ENCODE data around the gene HSD17B12. TPM values are rescaled to one million over a fixed set of nuclear protein-coding genes. Genes with fewer than 3 reads are reported as not detected.

HSD17B12 gene
- total and polyA plus RNA-seq, 2 donors (not counting 3 experiments of a cell fraction or from before 2014, with no cell fraction given), result 41.5 to 96.5 TPM

DNA sequence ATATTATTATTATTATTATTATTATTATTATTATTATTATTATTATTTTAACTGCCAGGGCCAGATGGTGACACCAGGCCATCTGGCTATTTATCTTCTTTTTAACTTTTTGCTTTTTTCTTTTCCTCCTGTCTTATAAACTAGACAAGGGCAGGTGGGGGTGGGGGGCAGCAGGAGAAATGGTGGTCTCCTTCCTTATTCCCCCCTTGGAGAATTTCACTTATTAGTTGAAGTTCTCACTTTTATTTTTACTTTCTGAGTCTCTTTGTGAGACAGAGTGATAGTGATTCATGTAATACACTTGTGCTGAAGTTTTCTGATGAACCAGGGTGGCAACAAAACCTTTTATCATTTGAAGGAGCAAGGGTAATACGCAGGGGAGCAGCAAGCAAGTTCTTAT, 103.8 kb downstream of the HSD17B12 start:
- H4K20me1 ChIP-seq (replicated peaks; ENCODE audit: control insufficient read depth, extremely low read depth, insufficient read depth, low read length), result no peaks in the 10 kb centered on the region
- H2AFZ ChIP-seq (ENCODE audit: low read depth, low read length), result no peak overlapping the region
- H3K27me3 ChIP-seq (ENCODE audit: control insufficient read depth in 2 of 2, insufficient read depth in 2 of 2, low read length in 2 of 2), result no peaks in the 10 kb centered on the region
- no peaks in the 10 kb centered on the region for H3K9me3 ChIP-seq (replicated peaks; ENCODE audit: control insufficient read depth, insufficient read depth, low read length)
- no peaks in the 10 kb centered on the region for H3K9me1 ChIP-seq (replicated peaks; ENCODE audit: control insufficient read depth, extremely low read depth, insufficient read depth, low read length)
- FAIRE-seq (no peak), DNase-seq (ENCODE audit: low read depth, low spot score) (no peak)
- dilution Hi-C loops (cut with MboI; ENCODE audit: extremely low pct_ligation_motif_present, low sequenced_read_pairs) (no loop called here), intact Hi-C loops (cut with micrococcal nuclease) (no loop called here)
- POLR2A ChIA-PET, result no interaction called here
- no peaks in the 10 kb centered on the region for H3K4me1 ChIP-seq (ENCODE audit: control insufficient read depth, extremely low read depth, insufficient read depth, low read length)
- no peak overlapping the region for H3K4me2 ChIP-seq (ENCODE audit: insufficient read depth, low read length)
- H3K36me3 ChIP-seq (ENCODE audit: control insufficient read depth in 2 of 2, extremely low read depth in 1 of 2, insufficient read depth in 2 of 2, low read length in 2 of 2), result no peaks in the 10 kb centered on the region
- CTCF ChIA-PET, result interaction anchor here (0.7 kb wide), 1 partner anchor 13 kb away, joined by 3 read pairs; no protein-coding TSS in a partner anchor
- no peak overlapping the region for H3K4me3 ChIP-seq (replicated peaks in 1 of 3; ENCODE audit: insufficient read depth in 1 of 3, low read depth in 1 of 3, low read length in 3 of 3)
- H3K9ac ChIP-seq (replicated peaks; ENCODE audit: extremely low read depth, insufficient read depth, low read length), result no peak overlapping the region
- H3K27ac ChIP-seq (ENCODE audit: insufficient read depth, low read depth, low read length), result no peak overlapping the region
- TF ChIP-seq GATA2 (IDR thresholded peaks at IDR 0.05; ENCODE audit: insufficient read depth, insufficient read length, low read depth, low read length) (no peak), MYC (IDR thresholded peaks at IDR 0.05; ENCODE audit: low read depth, low read length) (no peak), JUN (IDR thresholded peaks at IDR 0.05; ENCODE audit: borderline replicate concordance, insufficient read depth, insufficient read length, low read depth) (no peak), EZH2 (IDR thresholded peaks at IDR 0.05; ENCODE audit: borderline replicate concordance, low read depth, low read length, severe bottlenecking) (no peak), CTCF (IDR thresholded peaks at IDR 0.05; ENCODE audit: extremely low read depth in 1 of 2, insufficient read depth in 1 of 2, low read depth in 1 of 2, low read length in 2 of 2) (no peak), POLR2A (IDR thresholded peaks at IDR 0.05; ENCODE audit: low read depth, low read length) (no peak), POLR2AphosphoS5 (IDR thresholded peaks at IDR 0.05; ENCODE audit: insufficient read depth, low read depth, low read length) (no peak), FOS (IDR thresholded peaks at IDR 0.05; ENCODE audit: borderline replicate concordance, insufficient read depth, low read length) (no peak)
- TF ChIP-seq, protein P1, sequence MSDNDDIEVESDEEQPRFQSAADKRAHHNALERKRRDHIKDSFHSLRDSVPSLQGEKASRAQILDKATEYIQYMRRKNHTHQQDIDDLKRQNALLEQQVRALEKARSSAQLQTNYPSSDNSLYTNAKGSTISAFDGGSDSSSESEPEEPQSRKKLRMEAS (IDR thresholded peaks at IDR 0.05; ENCODE audit: insufficient read depth, insufficient read length), result no peak
- H3K79me2 ChIP-seq (ENCODE audit: control insufficient read depth, insufficient read depth, low read length), result peaks cover 20% of the 10 kb centered on the region
- no TSS peak for BruUV-seq (replicated peaks)

Data from endothelial cell of umbilical vein (primary cell).